ENCODE measurements around the gene CFAP43. TPM values are rescaled to one million over a fixed set of nuclear protein-coding genes. Genes with fewer than 3 reads are reported as not detected.
A peak's percentile ranks its signal among the peaks of the same experiment; 100 is the strongest.

Gene CFAP43
- total RNA-seq, 4 donors from 2014 or later = 0.16 to 1.00 (median 0.68) TPM; not detected in 1

DNA sequence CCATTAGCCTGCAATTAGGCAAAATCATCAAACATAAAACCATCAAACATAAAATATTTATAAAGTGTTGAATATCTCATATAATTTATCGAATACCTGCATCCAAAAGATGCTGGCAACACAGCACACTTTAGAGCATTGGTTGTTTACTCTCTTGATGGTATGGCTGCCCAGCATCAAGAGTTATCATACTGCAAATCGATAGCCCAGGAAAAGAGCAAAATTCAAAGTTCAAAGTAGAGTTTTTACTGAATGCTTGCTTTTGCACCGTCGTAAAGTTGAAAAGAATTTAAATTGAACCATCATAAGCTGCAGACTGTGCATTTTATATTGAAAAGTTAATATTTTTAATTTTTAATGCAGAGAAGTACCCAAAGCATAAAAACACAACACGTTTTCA, 32.6 kb upstream of the CFAP43 start:
- intact Hi-C loops (cut with DNase I; ENCODE audit: low total_unique reads) = no loop called here
- no peak for DNase-seq
- H3K4me3 ChIP-seq = no peak overlapping the region
- H3K36me3 ChIP-seq = peaks cover 0 to 49% (median 16%) of the 10 kb centered on the region in 4 donors
- 73 to 79% methylated on average over 5 of the region's 5 CpGs for WGBS, 2 donors (ENCODE audit: low coverage in 1 of 2)
- TF ChIP-seq POLR2A (IDR thresholded peaks at IDR 0.05) (no peak), CTCF (IDR thresholded peaks at IDR 0.05) (no peak), EP300 (IDR thresholded peaks at IDR 0.05; ENCODE audit: low read depth) (no peak), POLR2AphosphoS5 (IDR thresholded peaks at IDR 0.05) (no peak)
- in situ Hi-C loops (cut with MboI; ENCODE audit: low pct_ligation_motif_present in 1 of 4, low pct_unique_long_range_greater_than_20kb in 1 of 4, low sequenced_read_pairs in 3 of 4) = no loop called here
- no peaks in the 10 kb centered on the region for H3K9me3 ChIP-seq
- H3K4me1 ChIP-seq = peaks cover 4 to 38% (median 21%) of the 10 kb centered on the region in 4 donors
- no peak overlapping the region for H3K27ac ChIP-seq
- H3K27me3 ChIP-seq = no peaks in the 10 kb centered on the region

GRCh38 chr10:104262055-104262454, 29.9 kb upstream of the CFAP43 start:
- in situ Hi-C loops (cut with MboI; ENCODE audit: low pct_ligation_motif_present in 1 of 4, low pct_unique_long_range_greater_than_20kb in 1 of 4, low sequenced_read_pairs in 3 of 4) = no loop called here
- intact Hi-C loops (cut with DNase I; ENCODE audit: low total_unique reads) = no loop called here
- H3K4me1 ChIP-seq = peaks cover 0 to 46% (median 8%) of the 10 kb centered on the region in 4 donors
- peak overlapping the region in 1 of 4 donors; percentile 67 for H3K27ac ChIP-seq
- 80 to 87% methylated on average over 3 to 5 of the region's 5 CpGs for WGBS, 2 donors (ENCODE audit: low coverage in 1 of 2)
- no peak for DNase-seq
- H3K36me3 ChIP-seq = peaks cover 0 to 52% (median 26%) of the 10 kb centered on the region in 4 donors
- H3K9me3 ChIP-seq = no peaks in the 10 kb centered on the region
- H3K27me3 ChIP-seq = no peaks in the 10 kb centered on the region
- H3K4me3 ChIP-seq = no peak overlapping the region
- TF ChIP-seq EP300 (IDR thresholded peaks at IDR 0.05; ENCODE audit: low read depth) (no peak), POLR2A (IDR thresholded peaks at IDR 0.05) (no peak), POLR2AphosphoS5 (IDR thresholded peaks at IDR 0.05) (no peak), CTCF (IDR thresholded peaks at IDR 0.05) (no peak)

DNA sequence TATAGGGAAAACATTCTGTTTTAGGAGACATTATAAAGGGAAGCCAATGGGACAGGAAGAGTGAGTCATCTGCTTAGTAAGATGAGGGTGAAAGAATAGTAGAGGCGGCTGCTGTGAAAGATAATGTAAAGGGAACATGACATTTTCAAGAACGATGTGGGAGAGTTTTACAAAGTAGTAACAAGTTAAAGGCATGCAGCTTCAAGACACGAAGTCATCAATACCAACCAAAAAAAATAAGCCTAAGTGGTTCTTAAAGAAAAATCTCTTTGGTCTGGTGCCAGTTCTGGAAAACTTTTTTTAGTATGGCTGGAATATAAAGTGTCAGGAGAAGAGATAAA, 28.6 kb upstream of the CFAP43 start:
- Histone ChIP-seq H3K27me3 (no peaks in the 10 kb centered on the region), H3K27ac (peak overlapping the region; percentile 14 to 67 (median 41)), H3K36me3 (peaks cover 0 to 50% (median 23%) of the 10 kb centered on the region in 4 donors), H3K4me3 (no peak overlapping the region), H3K9me3 (no peaks in the 10 kb centered on the region), H3K4me1 (peaks cover 6 to 59% (median 18%) of the 10 kb centered on the region in 4 donors)
- TF ChIP-seq EP300 (IDR thresholded peaks at IDR 0.05; ENCODE audit: low read depth) = no peak
- no peak for TF ChIP-seq POLR2A (IDR thresholded peaks at IDR 0.05)
- no peak for TF ChIP-seq CTCF (IDR thresholded peaks at IDR 0.05)
- no peak for TF ChIP-seq POLR2AphosphoS5 (IDR thresholded peaks at IDR 0.05)
- in situ Hi-C loops (cut with MboI; ENCODE audit: low pct_ligation_motif_present in 1 of 4, low pct_unique_long_range_greater_than_20kb in 1 of 4, low sequenced_read_pairs in 3 of 4) = no loop called here
- no peak for DNase-seq
- intact Hi-C loops (cut with DNase I; ENCODE audit: low total_unique reads) = no loop called here
- WGBS, 2 donors (ENCODE audit: low coverage in 1 of 2) = 48 to 49% methylated on average over 3 of the region's 3 CpGs

GRCh38 chr10:104259999-104260774, 28.0 kb upstream of the CFAP43 start:
- no peak for DNase-seq
- Histone ChIP-seq H3K4me3 (no peak overlapping the region), H3K9me3 (no peaks in the 10 kb centered on the region), H3K4me1 (peaks cover 6 to 60% (median 19%) of the 10 kb centered on the region in 4 donors), H3K27ac (peak overlapping the region; percentile 14 to 67 (median 41)), H3K27me3 (no peaks in the 10 kb centered on the region), H3K36me3 (peaks cover 0 to 45% (median 21%) of the 10 kb centered on the region in 4 donors)
- TF ChIP-seq POLR2AphosphoS5 (IDR thresholded peaks at IDR 0.05) = peak in 1 of 3 donors; percentile 25
- no peak for TF ChIP-seq POLR2A (IDR thresholded peaks at IDR 0.05)
- intact Hi-C loops (cut with DNase I; ENCODE audit: low total_unique reads) = no loop called here
- in situ Hi-C loops (cut with MboI; ENCODE audit: low pct_ligation_motif_present in 1 of 4, low pct_unique_long_range_greater_than_20kb in 1 of 4, low sequenced_read_pairs in 3 of 4) = no loop called here
- 76 to 78% methylated on average over 2 to 6 of the region's 6 CpGs for WGBS, 2 donors (ENCODE audit: low coverage in 1 of 2)

All from transverse colon (tissue), 4 donors.